NCI-H2196 treated with DMSO at 0.1 percent for 48 hours (cell line): Measurements from ENCODE around the gene FKBP1A.

Experiments used
- DNase-seq: peaks from one replicate; lab custom pipeline; 2025; ENCODE audit not compliant: unreplicated experiment; lab: John Stamatoyannopoulos, UW

Gene FKBP1A

DNA sequence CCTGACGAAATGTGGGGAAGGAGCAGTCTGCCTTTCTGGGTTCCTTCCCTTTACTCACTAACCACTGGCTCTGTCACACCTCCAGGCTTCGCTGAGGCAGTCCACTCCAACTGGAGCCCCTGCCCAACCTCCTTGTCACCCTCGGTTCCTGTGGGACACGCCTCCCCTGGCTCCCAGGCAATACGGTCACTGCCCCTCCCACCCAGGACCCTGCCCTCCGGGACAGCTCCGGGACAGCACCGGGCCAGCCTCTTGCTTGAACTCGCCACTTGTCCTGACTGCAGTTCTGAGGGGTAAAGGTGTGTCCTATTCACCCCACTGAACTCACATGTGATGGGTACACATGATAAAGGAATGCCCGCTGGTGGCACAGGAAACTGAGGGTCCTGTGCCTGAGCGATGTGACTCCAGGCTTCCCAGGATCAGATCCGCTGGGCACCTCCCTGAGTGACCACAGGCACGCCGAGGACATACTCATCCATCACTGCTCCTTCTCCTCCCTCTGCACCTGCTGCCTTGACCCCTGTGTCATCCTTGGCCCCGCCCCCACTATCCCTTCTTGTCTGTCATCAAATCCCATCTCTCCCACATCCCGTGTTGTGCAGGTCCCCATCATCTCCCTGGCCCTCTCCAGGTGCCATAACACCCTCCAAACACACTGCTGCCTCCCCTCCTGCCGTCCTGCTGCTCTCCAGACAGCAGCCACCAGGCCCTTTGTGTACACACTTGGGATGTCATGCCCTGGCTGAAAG lies 71.8 kb downstream of the FKBP1A start:
- DNase-seq = no peak

DNA sequence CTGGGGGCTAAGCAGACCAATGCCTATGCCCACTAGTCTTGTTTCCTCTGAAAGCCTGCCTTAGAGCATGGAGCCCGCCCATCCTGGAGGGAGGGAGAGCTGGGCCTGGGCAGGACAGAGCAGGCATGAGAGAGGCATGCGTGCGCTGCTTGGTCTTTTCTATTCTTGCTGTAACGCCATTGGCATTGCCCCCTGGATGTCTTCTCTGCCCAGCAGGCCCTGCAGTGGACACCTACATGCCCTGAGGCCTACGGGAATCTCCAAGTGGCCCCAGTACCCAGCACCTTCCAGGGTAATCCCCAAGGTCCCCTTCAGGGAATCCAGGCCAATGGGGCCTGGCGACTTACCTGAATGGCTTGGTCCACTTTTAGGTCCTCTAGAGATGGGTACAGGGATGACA lies 72.8 kb downstream of the FKBP1A start:
- no peak for DNase-seq

DNA sequence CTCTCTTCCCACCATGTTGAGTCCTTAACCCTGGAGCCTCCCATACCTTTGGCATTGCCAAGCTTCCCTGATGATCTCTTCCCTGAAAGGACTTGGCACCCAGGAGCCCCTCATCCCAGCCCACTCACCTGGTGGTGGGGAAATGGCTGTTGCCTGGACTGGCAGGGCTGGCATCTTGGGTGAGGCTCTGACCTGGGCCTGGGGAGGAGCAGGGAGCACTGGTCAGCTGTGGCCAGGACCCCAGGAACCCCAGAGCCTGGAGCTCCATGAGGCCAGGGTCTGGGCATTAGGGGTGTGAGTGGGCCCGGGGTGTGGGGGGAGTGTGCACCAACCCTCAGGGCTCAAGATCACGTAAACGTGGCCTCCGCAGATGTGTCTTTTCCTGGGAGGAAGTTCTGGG lies 73.4 kb downstream of the FKBP1A start:
- no peak for DNase-seq

DNA sequence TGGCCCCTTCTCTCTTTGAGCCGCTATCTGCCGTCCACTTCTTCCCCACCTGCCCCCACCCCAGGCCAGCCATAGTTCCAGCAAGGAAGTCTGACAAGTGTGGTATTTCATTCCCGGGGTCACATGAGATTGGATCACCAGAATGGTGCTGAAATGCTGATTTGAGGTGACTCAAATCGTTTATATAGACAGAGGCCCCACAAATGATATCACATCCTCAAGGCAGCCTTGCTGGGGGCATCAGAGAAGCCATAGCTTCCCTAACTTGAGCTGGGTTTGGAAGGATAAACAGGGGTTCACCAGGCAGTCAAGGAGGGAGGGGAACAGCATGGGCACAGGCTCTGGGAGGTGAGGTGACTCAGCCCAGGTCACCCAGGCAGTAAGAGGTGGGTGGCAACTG lies 73.8 kb downstream of the FKBP1A start:
- no peak for DNase-seq
